Measurements from ENCODE around the gene TNFRSF1A.

DNA sequence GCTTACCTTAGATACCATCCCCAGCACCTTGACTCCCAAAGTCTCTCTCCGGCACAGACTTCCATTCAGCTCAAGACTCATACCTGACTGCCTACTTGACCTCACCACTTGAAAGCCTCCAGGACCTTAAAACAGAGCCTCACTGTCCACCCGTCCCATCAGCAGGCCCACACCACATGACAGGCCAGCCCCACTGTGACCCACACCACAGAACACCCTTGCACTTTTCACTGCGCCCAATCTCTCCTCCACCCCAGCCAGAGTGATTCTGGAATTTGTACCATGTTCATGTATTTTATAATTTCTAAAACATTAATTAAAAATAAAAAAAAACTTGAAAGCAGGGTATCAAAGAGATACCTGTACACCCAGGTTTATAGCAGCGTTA, 59.4 kb downstream of the TNFRSF1A start:
- TF ChIP-seq, protein P1, sequence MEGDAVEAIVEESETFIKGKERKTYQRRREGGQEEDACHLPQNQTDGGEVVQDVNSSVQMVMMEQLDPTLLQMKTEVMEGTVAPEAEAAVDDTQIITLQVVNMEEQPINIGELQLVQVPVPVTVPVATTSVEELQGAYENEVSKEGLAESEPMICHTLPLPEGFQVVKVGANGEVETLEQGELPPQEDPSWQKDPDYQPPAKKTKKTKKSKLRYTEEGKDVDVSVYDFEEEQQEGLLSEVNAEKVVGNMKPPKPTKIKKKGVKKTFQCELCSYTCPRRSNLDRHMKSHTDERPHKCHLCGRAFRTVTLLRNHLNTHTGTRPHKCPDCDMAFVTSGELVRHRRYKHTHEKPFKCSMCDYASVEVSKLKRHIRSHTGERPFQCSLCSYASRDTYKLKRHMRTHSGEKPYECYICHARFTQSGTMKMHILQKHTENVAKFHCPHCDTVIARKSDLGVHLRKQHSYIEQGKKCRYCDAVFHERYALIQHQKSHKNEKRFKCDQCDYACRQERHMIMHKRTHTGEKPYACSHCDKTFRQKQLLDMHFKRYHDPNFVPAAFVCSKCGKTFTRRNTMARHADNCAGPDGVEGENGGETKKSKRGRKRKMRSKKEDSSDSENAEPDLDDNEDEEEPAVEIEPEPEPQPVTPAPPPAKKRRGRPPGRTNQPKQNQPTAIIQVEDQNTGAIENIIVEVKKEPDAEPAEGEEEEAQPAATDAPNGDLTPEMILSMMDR (optimal IDR thresholded peaks at IDR 0.05 in 1 of 3, IDR thresholded peaks at IDR 0.05 in 1 of 3, conservative IDR thresholded peaks at IDR 0.05 in 1 of 3; ENCODE audit: extremely low read depth in 1 of 3, insufficient read depth in 2 of 3, low read length in 3 of 3) = no peak
- TF ChIP-seq EZH2 (IDR thresholded peaks at IDR 0.05; ENCODE audit: low read length) = no peak

Measured in keratinocyte (primary cell).